Hematopoietic multipotent progenitor cell treated with erythropoietin and hydrocortisone succinate and interleukin-3 and kit ligand, for 17 days (in vitro differentiated cells): ENCODE data around the gene TIGD6.
"Not testable (repeated sequence)": the region's sequence is repeated elsewhere in the genome, so short reads cannot be mapped to it uniquely, and the experiment has no call there.

ENCODE experiments used
- DNase-seq: peaks from one replicate; pipeline ENCODE4 v3.0.0-alpha.2; 2015; ENCODE audit warnings: low spot score

The TIGD6 gene

DNA sequence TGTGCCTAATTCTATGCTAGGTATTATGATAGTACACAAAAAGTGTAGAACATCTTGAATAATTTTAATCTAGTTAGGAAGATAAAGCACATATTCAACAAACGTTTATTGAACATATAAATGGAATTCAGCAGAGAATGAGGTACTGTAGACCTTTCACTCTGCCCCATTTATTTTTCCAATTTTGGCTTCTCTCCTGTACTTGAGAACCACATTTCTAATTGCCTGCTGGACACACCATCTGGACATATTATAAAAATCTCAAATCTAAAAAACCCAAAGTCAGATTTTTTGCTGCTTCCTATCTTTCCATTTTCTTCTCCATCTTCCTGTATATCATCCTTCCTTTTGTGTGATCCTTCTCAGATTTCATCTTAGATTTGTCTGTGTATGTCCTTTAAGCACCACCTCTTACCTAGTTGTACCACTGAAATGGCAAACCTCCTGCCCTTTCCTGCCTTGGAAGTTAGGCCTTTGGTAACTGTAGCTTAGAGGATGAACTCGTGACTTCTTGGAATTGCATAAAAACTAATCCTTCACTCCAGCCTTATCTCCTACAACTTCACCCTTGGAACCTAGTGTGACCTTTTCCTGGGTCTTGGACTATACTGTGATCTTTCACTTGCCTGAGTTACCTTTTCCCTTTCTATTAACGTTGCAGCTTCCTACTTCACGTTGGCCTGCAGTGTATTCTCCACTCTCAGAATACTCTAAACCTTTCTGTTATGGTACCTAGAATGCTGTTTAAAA lies 31.1 kb downstream of the TIGD6 start:
- DNase-seq: no peak

DNA sequence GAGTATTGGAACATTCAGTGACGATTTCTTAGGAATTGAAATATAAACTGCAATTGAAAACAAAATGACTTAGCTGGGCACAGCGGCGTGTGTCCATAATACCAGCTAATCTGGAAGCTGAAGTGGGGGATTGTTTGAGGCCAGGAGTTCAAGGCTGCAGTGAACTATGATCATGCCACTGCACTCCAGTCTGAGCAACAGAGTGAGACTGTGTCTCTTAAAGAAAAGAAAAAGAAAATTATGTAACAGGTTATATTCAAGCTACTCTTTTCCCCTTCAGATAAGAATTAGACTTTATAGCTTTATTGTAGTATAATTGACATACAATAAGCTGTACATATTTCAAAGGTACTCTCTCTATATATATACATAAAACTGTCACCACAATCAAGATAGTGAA lies 33.5 kb downstream of the TIGD6 start:
- no peak for DNase-seq

DNA sequence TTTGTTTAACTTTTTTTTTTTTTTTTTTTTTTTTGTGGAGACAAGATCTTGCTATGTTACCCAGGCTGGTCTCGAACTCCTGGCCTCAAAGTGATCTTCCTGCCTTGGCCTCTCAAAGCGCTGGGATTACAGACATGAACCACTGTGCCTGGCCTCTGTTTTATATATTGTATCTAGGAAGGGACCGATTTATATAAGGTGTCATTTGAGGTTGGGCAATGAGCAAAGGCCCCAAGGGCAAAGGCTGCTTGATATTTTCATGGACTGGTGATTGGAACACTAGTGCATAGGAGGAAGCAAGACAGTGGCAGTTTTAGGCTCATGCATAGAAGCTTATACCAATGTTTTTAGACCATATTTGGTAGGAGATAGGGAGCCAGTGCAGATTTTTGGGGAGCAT lies 36.7 kb downstream of the TIGD6 start:
- no peak for DNase-seq

DNA sequence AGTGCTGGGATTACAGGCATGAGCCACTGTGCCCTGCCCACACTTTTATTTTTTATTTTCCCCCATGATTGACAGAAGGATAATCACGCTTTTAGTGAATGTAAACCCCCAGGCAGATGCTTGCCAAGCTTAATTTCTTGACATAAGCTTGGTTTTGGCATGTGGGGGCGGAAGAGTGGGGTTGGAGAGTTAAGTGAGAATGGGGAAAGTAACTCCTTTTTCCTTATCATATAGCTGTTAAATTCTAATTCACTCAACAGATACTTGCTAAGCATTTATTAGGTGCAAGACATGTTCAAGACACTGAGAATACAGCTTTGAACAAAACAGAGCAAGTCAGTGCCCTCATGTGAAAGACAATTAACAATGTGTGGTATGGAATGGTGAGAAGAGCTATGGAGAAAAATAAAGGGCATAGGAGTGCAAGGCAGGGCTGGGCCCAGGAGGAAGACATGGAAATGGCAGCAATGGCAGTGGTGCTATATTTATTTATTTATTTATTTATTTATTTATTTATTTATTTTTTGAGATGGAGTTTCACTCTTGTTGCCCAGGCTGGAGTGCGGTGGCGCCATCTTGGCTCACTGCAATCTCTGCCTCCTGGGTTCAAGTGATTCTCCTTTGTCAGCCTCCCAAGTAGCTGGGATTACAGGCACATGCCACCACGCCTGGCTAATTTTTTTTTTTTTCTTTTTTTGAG lies 37.7 kb downstream of the TIGD6 start:
- no peak for DNase-seq

DNA sequence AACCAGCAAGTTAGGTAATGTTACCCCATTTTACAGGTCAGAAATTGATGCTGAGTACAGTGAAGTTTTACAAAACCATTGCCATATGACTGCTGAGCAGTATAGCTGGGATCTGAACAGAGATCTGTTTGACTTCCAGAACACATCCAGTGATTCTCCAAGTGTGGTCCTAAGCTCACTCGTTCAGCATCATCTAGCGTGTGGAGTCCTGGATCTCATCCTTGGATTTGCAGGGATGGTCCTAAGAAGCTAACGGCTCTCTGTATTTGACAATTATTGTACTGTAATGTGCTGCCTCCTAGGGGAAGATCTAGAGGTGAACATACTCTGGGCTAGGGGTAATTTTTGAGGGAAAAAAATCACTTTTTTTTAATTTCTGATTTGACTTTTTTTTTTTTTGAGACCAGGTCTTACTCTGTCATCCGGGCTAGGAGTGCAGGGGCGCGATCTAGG lies 38.5 kb downstream of the TIGD6 start:
- DNase-seq: peak; percentile 49

DNA sequence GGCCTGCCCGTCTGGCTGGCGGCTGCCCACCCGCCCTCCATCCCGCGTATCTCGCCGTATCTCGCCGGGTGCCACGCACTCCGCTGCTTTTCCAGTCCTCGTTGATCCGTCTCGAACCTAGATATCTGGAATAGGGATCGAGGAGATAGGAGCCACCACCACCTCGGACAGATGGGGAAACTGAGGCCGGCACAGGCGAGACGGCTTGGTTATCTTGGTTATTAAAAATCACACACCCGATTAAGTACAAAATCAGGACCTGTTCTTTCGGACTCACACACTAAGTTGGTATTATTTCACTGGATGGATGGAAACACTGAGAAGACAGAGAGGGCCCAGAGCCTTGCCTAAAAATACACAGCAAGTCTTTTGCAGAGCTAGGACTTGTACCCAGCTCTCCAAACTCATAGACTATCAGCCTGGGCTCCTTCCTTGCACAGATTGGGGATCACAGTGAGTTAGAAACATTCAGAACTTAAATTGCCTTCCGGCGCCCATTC lies 39.2 kb downstream of the TIGD6 start:
- DNase-seq: peak; percentile 20

DNA sequence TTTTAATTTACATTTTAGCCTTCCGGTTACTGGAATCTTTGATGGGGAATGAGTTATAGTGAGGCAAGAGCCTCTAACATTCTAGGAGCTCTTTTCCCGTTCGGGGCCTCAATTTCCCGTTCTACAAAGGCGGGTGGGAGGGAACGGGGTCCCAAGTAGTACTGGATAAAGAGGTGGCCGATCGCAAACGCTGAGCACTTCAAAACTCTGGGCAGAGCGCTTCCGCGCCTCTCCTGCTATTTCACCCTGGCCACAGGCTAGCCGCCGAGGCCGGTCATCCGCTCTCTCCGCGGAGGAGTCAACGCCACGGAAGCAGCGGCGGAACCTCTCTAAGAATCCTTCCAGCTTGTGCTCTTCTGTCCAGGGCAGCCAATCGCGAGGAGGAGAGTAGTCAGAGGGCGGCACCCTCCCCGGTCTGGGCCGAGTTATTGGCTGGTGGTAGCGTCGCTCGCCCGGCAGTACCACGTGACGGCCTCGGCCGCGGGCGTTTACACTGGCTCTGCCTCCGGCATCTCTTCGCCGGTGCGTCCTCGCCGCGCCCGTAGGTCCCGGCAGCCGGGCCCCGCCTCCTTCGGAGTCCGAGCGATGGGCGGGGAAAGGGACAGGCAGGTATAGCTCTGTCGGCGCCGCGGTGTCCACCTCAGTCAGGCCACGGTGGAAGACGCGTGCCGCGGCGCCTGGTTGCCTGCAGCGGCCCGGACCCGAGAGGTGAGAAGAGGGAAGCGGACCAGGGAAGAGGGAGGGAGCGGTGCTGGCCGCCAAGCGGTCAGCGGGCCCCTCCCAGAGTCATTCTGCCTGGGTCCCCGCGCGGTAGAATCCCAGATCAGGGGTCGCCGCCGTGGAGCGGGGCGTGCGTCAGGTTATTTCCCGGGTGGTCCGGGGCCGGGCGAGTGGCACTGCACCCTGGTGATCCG lies 39.9 kb downstream of the TIGD6 start, which contains the start of gene SLC26A2:
TSS of gene SLC26A2 (plus strand) at position 487 of the 914 bp plus-strand sequence. CDS start 16,895 bp downstream, outside the sequence.
- peak; percentile 98 for DNase-seq

DNA sequence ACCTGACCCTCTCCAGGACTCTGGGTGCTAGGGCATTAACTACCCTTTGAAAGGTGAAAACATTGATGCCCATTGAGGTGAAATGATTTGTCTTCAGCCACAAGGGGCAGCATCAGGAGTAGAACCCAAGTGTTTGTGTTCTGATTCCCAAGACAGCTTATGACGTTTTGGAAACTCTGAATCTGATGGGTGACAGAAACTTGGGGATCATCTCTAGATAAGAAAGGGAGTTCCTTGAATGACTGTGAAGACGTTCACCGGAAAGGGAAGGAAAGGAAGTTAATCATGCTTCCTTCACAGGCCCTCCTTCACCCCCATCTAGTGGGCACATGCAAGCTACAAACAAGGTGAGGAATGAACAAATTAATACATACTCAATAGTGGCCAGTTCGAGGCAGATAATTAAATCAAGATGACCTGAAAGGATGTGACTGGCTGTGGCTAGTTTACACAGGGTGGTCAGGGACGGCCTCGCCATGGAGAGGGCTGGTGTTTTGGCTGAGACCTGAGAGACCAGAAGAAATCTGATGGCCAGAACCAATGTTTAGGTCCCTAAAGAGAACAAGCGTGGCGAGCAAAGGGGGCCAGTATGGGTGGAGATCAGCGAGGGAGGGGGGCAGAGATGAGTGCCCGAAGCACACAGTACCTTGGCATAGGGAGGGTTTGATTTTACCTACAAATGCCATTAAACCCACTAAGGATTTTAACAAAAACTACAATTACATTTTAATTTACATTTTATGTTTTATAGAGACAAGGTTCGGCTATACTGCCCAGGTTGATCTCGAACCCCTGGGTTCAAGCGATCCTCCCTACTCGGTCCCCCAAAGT lies 40.8 kb downstream of the TIGD6 start:
- peak; percentile 92 for DNase-seq

DNA sequence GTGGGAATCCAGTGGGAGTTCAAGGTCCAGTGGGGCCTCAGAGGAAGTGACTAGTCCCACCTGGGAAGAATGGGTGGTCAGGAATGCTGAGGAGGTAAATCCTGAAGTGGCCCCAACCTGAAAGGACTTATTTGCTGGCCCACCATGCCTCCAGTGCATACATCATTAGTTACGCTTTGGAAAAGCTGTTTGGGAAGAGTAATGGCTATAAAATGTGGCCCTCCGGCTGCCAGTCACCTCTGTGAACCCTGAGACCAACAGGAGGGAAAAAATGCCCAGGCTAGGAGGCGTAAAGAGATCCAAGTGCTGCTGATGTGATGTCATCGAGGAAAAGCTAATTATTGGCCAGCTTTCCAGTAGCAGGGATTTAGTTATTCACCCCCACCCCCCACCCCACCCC lies 42.6 kb downstream of the TIGD6 start:
- no peak for DNase-seq

DNA sequence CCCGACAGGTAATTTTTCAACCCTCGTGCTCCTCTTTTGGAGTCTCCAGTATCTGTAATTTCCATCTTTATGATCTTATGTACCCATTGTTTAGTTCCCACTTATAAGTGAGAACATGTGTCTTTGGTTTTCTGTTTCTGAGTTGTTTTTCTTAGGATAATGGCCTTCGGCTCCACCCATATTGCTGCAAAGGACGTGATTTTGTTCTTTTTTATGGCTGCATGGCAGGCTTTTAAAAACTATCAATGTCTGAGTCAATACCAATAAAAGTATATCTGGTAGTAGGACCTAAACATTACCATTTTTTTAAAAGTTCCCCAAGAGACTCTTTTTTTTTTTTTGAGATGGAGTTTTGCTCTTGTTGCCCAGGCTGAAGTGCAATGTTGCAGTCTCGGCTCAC lies 43.8 kb downstream of the TIGD6 start:
- DNase-seq: no peak

DNA sequence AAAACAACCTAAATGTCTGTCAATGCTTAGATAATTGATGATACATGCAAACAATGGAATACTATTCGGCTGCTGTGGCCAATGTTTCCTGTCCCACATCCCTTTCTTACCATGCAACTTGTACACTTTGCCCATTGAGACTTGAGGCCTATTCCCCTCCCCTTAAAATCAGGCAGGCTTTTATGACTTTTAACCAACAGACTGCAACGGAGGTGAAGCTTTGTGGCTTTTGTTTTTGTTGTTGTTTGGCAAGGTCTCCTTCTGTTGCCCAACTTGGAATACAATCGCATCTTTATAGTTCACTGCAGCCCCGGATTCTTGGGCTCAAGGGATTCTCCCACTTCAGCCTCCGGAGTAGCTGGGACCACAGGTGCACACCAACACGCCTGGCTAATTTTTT lies 45.7 kb downstream of the TIGD6 start:
- DNase-seq: no peak

DNA sequence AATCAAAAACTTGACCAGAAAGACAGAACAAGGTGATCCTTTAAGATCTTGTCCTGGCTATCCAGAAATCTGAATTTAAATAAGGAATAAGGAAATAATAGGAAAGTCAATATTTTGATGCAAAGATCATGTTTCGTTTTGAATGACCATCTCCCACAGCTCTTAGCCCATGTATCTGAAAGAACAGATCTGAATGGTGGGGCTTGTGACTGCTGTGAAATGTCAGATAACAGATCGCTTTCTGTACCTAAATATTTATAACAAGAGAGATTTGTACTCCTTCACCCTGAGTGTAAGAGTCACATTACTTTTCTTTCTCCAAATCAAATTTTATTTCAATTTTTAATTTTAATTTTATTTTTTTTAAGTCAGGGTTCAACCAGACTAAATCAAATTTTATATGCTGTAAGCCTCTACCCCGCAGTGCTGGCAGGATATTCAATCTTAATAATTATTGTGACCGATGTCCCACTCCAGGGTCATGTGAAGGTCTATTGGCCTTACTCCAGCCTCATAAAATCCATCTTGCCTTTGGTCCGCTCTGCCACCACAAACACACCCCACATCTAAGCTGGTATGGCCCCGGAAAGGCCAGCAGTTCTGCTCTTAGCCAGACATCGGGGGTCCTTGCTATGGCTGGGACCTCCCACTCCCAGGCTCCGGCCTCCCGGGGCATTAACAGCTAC lies 46.9 kb downstream of the TIGD6 start:
- DNase-seq: no peak

DNA sequence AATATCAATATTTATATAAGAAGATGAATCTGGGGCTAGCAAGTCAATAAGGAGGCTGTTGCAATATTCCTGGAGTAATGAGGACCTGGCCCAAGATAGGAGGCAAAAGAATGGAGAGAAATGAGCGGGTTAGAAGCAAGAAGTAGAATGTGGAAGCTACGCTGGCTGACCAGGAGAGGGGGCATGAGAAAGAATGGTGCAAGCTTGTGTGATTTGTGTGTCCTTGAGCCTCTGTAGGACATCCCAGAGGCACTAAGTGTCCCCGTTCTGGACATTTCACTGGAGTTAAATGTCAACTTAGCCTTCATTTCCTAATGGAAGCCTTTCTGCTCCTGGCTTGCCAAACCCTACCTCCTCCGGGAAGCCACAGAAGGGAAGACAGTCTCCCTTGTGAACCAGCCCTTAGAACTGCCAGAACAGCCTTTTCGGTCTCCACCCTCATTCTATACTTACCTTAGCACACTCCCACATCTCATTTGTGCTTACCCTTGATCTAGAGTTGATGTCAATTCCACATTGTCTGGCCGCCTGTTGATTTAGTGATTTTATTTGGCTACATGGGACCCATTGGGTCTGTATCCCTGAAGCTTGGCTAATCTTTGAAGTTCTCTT lies 49.2 kb downstream of the TIGD6 start:
- no peak for DNase-seq

DNA sequence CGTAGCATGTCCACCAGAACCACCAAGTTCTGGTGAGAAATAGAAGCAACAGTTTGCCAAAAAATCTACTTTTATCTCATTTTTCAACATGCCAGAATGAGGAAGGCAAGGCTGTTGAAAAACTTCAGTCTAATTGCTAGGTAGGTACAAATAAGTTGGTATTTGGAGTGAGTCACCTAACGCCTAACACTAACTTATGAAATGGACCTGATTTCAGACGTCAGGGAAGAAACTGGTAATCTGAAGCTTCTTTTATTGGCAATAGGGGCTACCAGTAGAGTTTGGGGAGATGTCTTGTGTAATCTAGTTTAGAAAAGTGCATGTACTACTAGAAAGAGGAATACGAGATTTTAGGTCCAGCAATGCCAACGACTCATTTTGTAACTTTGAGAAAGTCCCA lies 51.5 kb downstream of the TIGD6 start:
- DNase-seq: no peak

DNA sequence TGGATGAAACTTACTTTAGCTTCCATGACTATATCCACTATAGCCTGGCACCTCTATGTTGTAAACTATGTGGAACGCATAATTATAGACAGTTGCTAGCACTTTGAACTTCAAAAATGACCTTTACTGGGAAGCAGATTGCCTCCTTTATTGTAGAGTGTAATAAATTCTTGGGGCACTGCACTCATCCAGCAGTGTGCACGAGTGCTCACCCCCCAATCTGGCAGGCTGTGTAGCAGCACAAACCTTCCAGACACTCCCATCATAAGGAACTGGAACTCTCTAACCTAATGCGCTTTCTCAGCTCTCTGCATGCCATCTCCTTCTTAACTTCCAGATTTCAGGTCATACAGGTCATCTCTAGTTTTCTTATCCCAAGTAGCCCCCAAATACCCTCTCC lies 54.3 kb downstream of the TIGD6 start:
- no peak for DNase-seq

DNA sequence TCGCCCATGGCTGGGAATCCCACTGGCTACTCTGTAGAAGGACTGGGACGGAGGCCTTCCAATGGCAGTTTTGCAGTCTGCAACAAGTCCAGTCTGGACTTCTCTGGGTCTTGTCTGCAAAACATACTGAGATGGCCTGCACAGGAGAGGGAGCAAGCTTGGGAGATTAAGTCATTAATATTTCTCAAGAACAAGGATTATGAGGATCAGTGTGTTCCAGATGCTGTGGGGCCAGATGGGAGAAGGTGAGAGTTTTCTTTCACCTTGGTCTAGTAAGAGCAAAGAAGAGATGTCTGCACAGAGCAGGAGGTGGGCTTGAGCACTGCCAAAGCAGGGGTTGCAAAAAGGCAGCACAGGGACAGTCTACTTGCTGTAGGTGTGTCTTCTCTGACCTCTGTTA lies 55.8 kb downstream of the TIGD6 start, which contains the start of gene PDE6A:
TSS of gene PDE6A (minus strand) at position 128 of the 400 bp plus-strand sequence. CDS start at position 8, 120 bp downstream.
- DNase-seq: no peak

DNA sequence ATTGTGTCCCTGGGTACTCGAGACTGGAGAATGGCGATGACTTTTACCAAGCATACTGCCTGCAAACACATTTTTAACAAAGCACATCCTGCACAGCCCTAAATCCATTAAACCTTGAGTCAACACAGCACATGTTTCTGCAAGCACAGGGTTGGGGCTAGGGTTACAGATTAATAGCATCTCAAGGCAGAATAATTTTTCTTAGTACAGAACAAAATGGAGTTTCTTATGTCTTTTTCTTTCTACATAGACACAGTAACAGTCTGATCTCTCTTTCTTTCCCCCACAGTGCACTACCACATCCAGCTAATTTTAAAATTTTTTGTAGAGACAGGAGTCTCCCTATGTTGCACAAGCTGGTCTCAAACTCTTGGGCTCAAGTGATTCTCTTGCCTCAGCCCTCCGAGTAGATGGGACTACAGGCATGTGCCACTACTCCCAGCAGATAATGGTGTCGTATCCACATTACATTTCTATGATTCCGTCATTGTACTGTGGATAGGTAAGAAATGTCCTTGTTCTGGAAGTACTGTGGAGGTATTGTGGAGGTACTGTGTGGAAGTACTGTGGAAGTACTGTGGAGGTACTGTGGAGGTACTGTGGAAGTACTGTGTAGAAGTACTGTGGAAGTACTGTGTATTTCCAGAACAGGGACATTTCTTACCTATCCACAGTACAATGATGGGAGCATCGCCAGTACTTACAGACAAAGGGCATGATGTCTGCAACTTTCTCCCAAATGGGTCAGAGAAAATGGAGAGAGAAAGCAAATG lies 57.1 kb downstream of the TIGD6 start:
- not testable (repeated sequence) for DNase-seq
